Endothelial cell of umbilical vein (primary cell): ENCODE data around the gene DNAJC22. TPM values are rescaled to one million over a fixed set of nuclear protein-coding genes. Genes with fewer than 3 reads are reported as not detected.

Experiments used
- BruUV-seq: library from RNA; stranded (reverse); fragments of 400-500 nt; replicated peaks from 2 replicates; lab custom pipeline; 2021; lab: Mats Ljungman, UMichigan
- CTCF ChIA-PET: fragments of 300-600, 350-600 bp; sonication (Branson Sonifier 250); formaldehyde crosslinking; loops from one replicate; lab custom pipeline; 2021; ENCODE audit warnings: antibody characterized with exemption, inconsistent platforms; lab: Charles Lee
- POLR2A ChIA-PET: fragments of 300-600, 350-600 bp; sonication (Branson Sonifier 250); formaldehyde crosslinking; loops from one replicate; lab custom pipeline; 2021; ENCODE audit warnings: antibody characterized with exemption, inconsistent platforms; lab: Charles Lee
- DNase-seq: peaks from one replicate; pipeline ENCODE4 v3.0.0-alpha.2; 2011; ENCODE audit warnings: low read depth, low spot score
- FAIRE-seq: peaks from 2 replicates; lab custom pipeline; 2011; peaks lifted over from hg19 to GRCh38; lab: Jason Lieb, UNC
- H2AFZ ChIP-seq: 2 replicates; pipeline ENCODE4 v1.6.0; 2012; ENCODE audit warnings: low read depth, low read length, control low read depth, inconsistent platforms
- H3K27ac ChIP-seq: 2 replicates; pipeline ENCODE4 v1.5.1; 2011; ENCODE audit warnings: low read depth, mild to moderate bottlenecking, control low read depth, low read length, moderate library complexity; ENCODE audit not compliant: insufficient read depth
- H3K27me3 ChIP-seq, 2 experiments: 2 replicates each; pipeline versions ENCODE4 v1.6.0 to v1.6.1; 2011; ENCODE audit warnings: low read length in 2 of 2, mixed read lengths in 1 of 2; ENCODE audit not compliant: control insufficient read depth in 2 of 2, insufficient read depth in 2 of 2
- H3K36me3 ChIP-seq, 2 experiments: 2 replicates in 1 of 2; 3 replicates in 1 of 2; pipeline ENCODE4 v1.5.1; 2011; ENCODE audit warnings: low read length in 2 of 2, mild to moderate bottlenecking in 1 of 2, moderate library complexity in 1 of 2; ENCODE audit not compliant: control insufficient read depth in 2 of 2, insufficient read depth in 2 of 2; ENCODE audit errors: extremely low read depth in 1 of 2
- H3K4me1 ChIP-seq: 3 replicates; pipeline ENCODE4 v1.5.1; 2011; ENCODE audit warnings: mild to moderate bottlenecking, low read length; ENCODE audit not compliant: control insufficient read depth, insufficient read depth; ENCODE audit errors: extremely low read depth
- H3K4me2 ChIP-seq: 2 replicates; pipeline ENCODE4 v1.6.1; 2011; ENCODE audit warnings: low read length, control low read depth, mixed read lengths; ENCODE audit not compliant: insufficient read depth
- H3K4me3 ChIP-seq, 3 experiments: fragments of 200-600 bp in 1 of 3; sonication (generic), shearing (Covaris generic) in 1 of 3; replicated peaks in 1 of 3; 2 replicates each; pipeline ENCODE4 v1.5.1; 2011 to 2016; ENCODE audit warnings: control low read depth in 3 of 3, low read length in 3 of 3, mild to moderate bottlenecking in 2 of 3, inconsistent platforms in 1 of 3, low read depth in 1 of 3, moderate library complexity in 1 of 3; ENCODE audit not compliant: insufficient read depth in 1 of 3
- H3K79me2 ChIP-seq: 2 replicates; pipeline ENCODE4 v1.6.0; 2012; ENCODE audit warnings: low read length, inconsistent platforms; ENCODE audit not compliant: control insufficient read depth, insufficient read depth
- H3K9ac ChIP-seq: replicated peaks from 2 replicates; pipeline ENCODE3; 2011; ENCODE audit warnings: low read length, control low read depth; ENCODE audit not compliant: insufficient read depth; ENCODE audit errors: extremely low read depth
- H3K9me1 ChIP-seq: replicated peaks from 3 replicates; pipeline ENCODE4 v1.6.0; 2011; ENCODE audit warnings: mild to moderate bottlenecking, low read length; ENCODE audit not compliant: control insufficient read depth, insufficient read depth; ENCODE audit errors: extremely low read depth
- H3K9me3 ChIP-seq: replicated peaks from 2 replicates; pipeline ENCODE4 v1.5.1; 2012; ENCODE audit warnings: low read length, inconsistent platforms; ENCODE audit not compliant: control insufficient read depth, insufficient read depth
- H4K20me1 ChIP-seq: replicated peaks from 2 replicates; pipeline ENCODE3; 2011; ENCODE audit warnings: mild to moderate bottlenecking, low read length; ENCODE audit not compliant: control insufficient read depth, insufficient read depth; ENCODE audit errors: extremely low read depth
- EZH2 ChIP-seq: IDR thresholded peaks from 2 replicates; pipeline ENCODE4 v1.6.1; 2012; ENCODE audit warnings: borderline replicate concordance, low read depth, mild to moderate bottlenecking, moderate library complexity, low read length, inconsistent platforms; ENCODE audit not compliant: severe bottlenecking
- FOS ChIP-seq: IDR thresholded peaks from 2 replicates; pipeline ENCODE4 v1.6.1; 2011; ENCODE audit warnings: mild to moderate bottlenecking, low read length, moderate library complexity, borderline replicate concordance; ENCODE audit not compliant: insufficient read depth
- GATA2 ChIP-seq: IDR thresholded peaks from 2 replicates; pipeline ENCODE4 v1.7.0; 2011; ENCODE audit warnings: low read depth, mild to moderate bottlenecking, moderate library complexity, mixed read lengths, low read length; ENCODE audit not compliant: insufficient read length, insufficient read depth
- JUN ChIP-seq: IDR thresholded peaks from 2 replicates; pipeline ENCODE4 v1.6.1; 2011; ENCODE audit warnings: borderline replicate concordance, low read depth; ENCODE audit not compliant: insufficient read length, insufficient read depth
- MYC ChIP-seq: IDR thresholded peaks from one replicate; pipeline ENCODE4 v1.6.1; 2011; ENCODE audit warnings: mild to moderate bottlenecking, low read depth, low read length
- POLR2A ChIP-seq: IDR thresholded peaks from 2 replicates; pipeline ENCODE4 v1.6.1; 2012; ENCODE audit warnings: low read depth, mild to moderate bottlenecking, control low read depth, low read length
- POLR2AphosphoS5 ChIP-seq: IDR thresholded peaks from 2 replicates; pipeline ENCODE4 v1.6.1; 2012; ENCODE audit warnings: low read depth, mild to moderate bottlenecking, control low read depth, low read length, moderate library complexity; ENCODE audit not compliant: insufficient read depth
- dilution Hi-C: fragments of 300-500 bp; cut with MboI; formaldehyde crosslinking; loops from one replicate; pipeline ENCODE4 v1.15.0; 2019; ENCODE audit warnings: low sequenced_read_pairs; ENCODE audit not compliant: extremely low pct_ligation_motif_present
- intact Hi-C: fragments of 100-400 bp; cut with micrococcal nuclease; formaldehyde crosslinking; loops from one replicate; pipeline ENCODE4 v1.10.0; 2022
- polyA plus RNA-seq, 4 experiments: library from polyadenylated mRNA; depleted of rRNA in 3 of 4; stranded (reverse) in 3 of 4; unstranded in 1 of 4; fragments of >200 nt; gene quantifications; 2 replicates each; pipeline versions ENCODE4 v1.2.1 to v1.2.3, GENCODE V29; 2011 to 2012; ENCODE audit warnings: missing spikeins in 1 of 4
- total RNA-seq: library from RNA; stranded (reverse); gene quantifications from 2 replicates; pipeline ENCODE4 v1.2.3, GENCODE V29; 2021
- TF ChIP-seq, protein P1 (sequence below), 2 donors: IDR thresholded peaks; 1 replicate in 1 of 2; 2 replicates in 1 of 2; pipeline ENCODE4 v1.5.1; 2011; ENCODE audit warnings: low read length in 2 of 2, mild to moderate bottlenecking in 2 of 2, moderate library complexity in 2 of 2, control low read depth in 1 of 2, inconsistent platforms in 1 of 2, low read depth in 1 of 2; ENCODE audit not compliant: insufficient read depth in 1 of 2; ENCODE audit errors: extremely low read depth in 1 of 2
- TF ChIP-seq, protein P2 (sequence below): IDR thresholded peaks from 2 replicates; pipeline ENCODE4 v1.6.1; 2011; ENCODE audit not compliant: insufficient read depth, insufficient read length

Gene DNAJC22
- total and polyA plus RNA-seq, 2 donors (not counting 3 experiments of a cell fraction or from before 2014, with no cell fraction given): 1.3 to 1.4 TPM

DNA sequence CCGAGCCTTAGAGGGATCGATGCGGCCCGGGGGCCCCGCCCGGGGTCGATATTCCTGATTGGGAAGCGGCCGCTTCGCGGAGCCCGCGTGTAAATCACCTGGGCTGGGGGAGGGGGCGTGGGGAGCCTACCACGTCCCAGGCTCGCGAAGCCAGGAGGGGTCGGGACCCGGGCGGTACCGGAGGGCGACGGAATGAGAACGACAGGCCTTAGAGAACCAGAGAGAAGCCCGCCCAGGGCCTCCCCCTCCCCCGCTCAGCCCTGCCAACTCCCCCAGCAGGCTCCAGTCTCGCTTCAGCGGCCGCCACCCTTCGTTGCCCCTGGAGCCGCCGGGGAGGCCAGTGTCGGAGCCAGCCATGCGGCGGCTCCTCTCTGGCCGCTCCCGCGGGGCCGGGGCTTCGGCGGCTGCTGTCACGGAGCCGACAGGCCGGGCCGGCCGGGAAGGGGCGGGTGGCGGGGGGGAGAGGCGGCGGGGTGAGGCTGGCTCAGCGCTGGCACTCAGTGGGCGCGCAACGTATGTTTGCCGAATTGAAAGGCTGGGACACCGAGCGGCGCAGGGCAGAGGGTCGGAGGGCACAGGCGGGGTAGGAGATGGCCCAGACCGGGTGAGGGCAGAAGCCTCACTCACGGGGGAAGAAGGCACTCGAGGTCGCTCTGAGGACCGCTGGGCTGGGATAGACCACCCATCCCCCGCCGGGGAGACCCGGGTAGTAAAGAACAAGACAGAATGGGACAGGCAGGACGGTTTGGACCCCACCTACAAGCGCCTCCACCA, 1.4 kb upstream of the DNAJC22 start:
- BruUV-seq: no TSS peak
- FAIRE-seq (no peak), DNase-seq (no peak)
- Histone ChIP-seq H3K79me2 (no peaks in the 10 kb centered on the region), H3K36me3 (no peaks in the 10 kb centered on the region), H3K9me3 (no peaks in the 10 kb centered on the region), H3K27me3 (peaks cover 41 to 58% of the 10 kb centered on the region in 2 experiments), H3K4me2 (peak overlapping the region; percentile 28), H3K4me1 (peaks cover 40% of the 10 kb centered on the region), H3K4me3 (peak overlapping the region in 1 of 3 experiments; percentile 25), H4K20me1 (no peaks in the 10 kb centered on the region), H3K27ac (no peak overlapping the region), H3K9me1 (no peaks in the 10 kb centered on the region), H2AFZ (no peak overlapping the region), H3K9ac (no peak overlapping the region)
- TF ChIP-seq, protein P1, sequence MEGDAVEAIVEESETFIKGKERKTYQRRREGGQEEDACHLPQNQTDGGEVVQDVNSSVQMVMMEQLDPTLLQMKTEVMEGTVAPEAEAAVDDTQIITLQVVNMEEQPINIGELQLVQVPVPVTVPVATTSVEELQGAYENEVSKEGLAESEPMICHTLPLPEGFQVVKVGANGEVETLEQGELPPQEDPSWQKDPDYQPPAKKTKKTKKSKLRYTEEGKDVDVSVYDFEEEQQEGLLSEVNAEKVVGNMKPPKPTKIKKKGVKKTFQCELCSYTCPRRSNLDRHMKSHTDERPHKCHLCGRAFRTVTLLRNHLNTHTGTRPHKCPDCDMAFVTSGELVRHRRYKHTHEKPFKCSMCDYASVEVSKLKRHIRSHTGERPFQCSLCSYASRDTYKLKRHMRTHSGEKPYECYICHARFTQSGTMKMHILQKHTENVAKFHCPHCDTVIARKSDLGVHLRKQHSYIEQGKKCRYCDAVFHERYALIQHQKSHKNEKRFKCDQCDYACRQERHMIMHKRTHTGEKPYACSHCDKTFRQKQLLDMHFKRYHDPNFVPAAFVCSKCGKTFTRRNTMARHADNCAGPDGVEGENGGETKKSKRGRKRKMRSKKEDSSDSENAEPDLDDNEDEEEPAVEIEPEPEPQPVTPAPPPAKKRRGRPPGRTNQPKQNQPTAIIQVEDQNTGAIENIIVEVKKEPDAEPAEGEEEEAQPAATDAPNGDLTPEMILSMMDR (IDR thresholded peaks at IDR 0.05; ENCODE audit: extremely low read depth in 1 of 2, insufficient read depth in 1 of 2, low read depth in 1 of 2, low read length in 2 of 2): no peak
- TF ChIP-seq EZH2 (no peak), POLR2AphosphoS5 (no peak), POLR2A (no peak), MYC (no peak), FOS (no peak), GATA2 (no peak), JUN (no peak)
- TF ChIP-seq, protein P2, sequence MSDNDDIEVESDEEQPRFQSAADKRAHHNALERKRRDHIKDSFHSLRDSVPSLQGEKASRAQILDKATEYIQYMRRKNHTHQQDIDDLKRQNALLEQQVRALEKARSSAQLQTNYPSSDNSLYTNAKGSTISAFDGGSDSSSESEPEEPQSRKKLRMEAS: no peak
- ChIA-PET CTCF (interaction anchor here (1.6 to 8.0 kb wide), 5 partner anchors 10 to 234 kb away, joined by 6 to 280 read pairs (median 157); partner anchors contain the start of genes C1QL4 and PRPH), POLR2A (no interaction called here)
- intact Hi-C loops (loop anchor here (10.0 kb wide), 1 partner anchor 400 kb away; the partner anchor contains the start of gene TMBIM6), dilution Hi-C loops (no loop called here)
